SW480 (cell line): ENCODE results near the gene ATXN1.
"Not testable (repeated sequence)": the region's sequence is repeated elsewhere in the genome, so short reads cannot be mapped to it uniquely, and the experiment has no call there.

Source experiments
- DNase-seq: peaks from one replicate; pipeline ENCODE4 v3.0.0-alpha.2; 2016; ENCODE audit warnings: low spot score

Gene ATXN1

DNA sequence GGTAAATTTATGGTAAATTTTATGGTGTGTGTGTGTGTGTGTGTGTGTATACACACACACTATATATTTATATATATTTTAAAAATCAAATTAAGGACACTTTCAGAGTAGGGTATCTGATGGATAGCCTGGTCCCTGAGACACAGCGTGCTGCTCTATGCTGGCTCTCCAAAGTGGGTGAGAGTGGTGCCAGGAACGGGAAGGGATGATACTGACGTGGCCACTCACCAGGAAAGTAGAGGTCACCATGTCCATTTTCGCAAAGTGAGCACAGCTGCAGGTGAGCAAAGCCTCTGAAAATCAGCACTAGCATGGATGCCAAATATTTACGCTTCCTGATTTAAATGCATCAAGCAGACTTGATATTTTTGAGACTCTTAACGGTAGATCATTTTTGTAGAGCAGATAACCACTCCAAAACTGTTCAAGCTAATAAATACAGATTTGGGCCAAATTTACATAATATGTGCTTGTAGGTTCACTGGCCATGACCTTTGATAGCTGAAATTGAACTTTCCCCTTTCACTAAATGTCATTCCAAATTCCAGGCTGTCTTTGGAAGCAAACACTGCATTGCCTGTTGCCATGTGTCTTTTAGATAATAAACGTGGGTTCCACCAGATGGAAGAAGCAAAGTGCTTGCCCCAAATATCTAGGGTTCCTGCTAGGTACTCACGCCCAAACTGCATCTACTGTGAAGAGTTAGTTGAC is 116.6 kb downstream of the ATXN1 start:
- DNase-seq, result no peak

DNA sequence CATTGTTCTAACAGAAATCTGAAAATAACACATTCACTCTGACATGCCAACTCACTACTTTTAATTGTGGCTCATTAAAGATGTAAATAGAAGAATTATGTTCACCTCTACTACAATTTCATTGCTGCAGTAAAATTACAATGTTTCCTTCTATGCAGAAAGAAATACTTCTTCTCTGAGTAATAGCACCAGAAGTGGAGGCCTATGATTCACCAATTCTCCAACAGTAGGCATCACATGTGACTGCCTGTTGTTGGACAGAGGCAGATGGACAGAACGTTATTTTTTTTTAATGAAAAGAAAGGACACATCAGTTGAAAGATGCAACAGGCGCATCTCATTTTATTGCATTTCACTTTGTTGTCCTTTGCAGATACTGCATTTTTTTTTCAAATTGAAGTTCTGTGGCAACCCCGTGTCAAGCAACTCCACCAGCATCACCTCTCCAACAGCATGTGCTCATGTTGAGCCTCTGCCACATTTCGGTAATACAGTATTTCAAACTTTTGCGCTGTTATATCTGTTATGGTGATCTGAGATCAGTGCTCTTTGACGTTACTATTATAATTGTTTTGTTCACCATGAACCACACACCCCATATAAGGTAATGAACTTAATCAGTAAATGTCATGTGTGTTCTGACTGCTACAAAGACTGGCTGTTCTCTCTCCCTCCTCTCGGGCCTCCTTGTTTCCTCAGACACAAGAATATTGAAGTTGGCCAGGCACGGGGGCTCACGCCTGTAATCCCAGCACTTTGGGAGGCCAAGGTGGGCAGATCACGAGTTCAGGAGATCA is 121.4 kb downstream of the ATXN1 start:
- DNase-seq, result no peak

DNA sequence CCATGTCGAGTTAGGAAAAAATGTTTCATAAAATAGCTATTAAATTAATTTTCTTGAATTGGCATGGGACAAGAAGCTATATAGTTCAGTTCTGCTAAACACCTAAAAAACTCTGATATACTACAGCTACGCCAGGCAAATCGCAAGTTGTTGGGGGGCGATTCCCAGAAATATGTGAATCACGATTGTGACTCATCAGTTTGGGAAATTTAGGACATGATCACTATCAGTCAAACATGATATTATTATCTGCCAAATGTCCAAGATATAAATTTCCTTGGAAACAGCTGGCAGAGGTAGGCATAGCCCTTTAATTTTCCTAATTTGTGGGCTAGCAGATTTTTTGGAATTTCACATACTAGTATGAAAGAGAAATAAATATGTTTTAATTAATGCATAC is 123.6 kb downstream of the ATXN1 start:
- no peak for DNase-seq

DNA sequence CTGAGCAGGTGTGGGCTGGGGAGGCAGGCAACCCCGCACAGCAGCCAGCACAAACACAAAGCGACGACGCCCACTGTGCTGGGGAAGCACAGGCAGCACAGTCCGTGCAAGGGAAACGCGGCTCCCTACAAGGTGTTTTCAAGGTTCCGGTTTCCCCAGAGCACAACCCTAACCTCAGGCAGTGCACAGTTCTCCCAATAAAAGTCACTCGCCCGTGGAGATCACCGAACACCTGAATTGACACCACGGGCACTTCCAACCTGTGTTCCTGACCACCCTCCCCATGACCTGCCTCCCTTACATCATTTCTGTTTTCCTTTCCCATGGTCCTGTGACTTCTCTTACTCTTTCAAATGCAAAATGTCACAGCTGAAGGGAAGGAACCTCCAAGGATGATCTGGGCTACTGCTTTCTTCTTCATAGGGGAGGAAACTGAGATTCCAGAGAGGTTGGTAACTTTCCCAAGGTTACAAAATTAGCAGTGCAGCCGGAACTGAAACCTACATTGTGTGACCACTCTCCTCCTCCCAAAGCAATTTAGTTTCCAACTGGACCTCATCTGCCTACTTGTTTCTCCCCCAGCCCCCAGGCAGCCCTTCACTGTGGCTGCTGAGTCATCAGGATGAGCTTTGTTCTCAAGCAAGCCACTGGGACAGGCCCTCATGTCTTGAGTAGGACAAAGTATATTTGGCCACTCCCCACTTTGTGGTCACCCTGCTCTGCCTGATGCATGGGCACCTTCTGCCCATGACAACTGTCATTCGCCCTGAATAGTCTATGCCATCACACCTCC is 125.3 kb downstream of the ATXN1 start:
- peak; percentile 69 for DNase-seq

DNA sequence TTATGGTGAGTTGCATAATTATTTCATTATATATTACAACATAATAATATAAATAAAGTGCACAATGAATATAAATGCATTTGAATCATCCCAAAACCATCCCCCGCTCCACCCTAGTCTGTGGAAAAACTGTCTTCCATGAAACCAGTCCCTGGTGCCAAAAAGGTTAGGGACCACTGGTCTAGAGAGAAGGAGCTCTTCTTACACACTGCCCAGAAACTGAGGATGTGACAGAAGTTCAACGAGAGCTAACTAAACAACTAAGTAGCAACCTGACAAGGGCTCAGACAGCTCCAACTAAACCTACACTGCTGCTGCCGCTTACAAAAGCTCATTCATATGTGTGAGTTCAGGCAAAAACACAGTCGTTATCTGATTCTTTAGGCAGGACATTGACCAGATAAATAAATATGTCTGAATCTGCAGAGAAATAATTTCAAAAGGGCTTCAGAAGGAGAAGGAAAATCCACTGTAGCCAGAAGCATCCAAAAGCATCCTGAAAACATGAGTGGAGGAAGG is 125.9 kb downstream of the ATXN1 start:
- DNase-seq, result no peak

DNA sequence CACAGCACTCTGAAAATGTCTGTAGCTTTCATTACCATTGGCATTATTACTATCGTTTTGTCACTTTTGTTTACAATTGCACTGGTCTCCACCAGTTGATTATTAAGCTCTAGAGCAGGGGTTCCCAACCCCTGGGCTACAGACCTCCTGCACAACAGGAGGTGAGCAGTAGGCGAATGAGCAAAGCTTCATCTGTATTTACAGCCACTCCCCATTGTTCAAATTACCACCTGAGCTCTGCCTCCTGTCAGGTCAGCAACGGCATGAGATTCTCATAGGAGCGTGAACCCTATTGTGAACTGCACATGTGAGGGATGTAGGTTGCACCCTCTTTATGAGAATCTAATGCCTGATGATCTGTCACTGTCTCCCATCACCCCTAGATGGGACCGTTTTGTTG is 126.4 kb downstream of the ATXN1 start:
- DNase-seq, result no peak

DNA sequence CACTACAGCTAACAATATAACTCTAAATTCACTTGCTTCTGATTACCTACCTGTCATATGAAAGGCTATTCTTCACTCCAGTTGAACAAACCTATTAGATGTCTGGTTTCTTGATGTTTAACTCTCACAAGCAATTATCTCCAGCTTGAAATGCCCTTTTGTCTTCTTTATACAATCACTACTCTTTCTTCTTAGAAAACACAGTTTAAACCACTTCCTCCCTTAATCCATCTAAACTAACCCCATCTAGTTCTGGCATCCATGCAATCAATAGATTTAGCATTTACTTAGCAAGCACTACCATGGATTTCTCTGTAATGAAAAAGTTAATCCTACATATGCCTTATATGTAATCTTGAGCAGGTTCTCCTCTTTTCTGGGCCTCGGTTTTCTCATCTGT is 127.3 kb downstream of the ATXN1 start:
- no peak for DNase-seq

DNA sequence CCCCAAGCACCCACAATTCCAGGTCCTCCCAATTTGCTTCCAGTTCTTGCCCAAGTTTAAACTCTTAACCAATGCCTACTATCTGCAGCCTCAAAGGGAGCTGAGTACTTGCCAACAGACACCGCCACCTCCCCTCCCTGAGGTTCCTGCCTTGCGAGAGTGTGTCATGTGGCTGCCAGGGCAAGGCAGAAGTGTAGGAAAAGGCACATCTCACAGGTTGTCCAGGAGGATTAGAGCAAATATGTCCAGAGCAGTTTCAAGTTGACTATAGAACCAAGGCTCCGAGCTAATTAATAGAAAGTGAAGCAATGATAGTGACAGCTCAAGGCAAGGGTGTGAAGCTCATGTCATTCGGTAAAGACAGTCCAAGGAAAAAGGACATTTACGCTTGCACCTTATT is 127.8 kb downstream of the ATXN1 start:
- DNase-seq, result no peak

DNA sequence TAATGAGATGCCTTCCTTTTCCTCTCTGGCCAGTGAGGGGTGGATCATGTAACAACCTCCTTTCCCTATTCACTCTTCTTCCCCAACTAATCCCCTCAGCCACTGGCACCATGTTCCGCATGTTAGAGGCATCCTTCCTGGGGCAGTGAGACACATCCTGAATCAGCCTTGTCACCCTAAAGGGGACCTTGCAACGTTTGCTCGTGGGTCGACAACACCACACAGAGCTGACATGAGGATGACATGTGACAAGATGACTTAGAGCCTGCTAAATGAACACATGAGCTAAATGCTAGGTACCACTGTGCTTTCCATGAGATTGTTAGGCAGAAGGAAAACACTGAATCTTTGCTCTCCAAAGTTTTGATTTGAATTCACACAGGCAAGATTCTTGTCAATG is 129.2 kb downstream of the ATXN1 start:
- DNase-seq, result no peak

DNA sequence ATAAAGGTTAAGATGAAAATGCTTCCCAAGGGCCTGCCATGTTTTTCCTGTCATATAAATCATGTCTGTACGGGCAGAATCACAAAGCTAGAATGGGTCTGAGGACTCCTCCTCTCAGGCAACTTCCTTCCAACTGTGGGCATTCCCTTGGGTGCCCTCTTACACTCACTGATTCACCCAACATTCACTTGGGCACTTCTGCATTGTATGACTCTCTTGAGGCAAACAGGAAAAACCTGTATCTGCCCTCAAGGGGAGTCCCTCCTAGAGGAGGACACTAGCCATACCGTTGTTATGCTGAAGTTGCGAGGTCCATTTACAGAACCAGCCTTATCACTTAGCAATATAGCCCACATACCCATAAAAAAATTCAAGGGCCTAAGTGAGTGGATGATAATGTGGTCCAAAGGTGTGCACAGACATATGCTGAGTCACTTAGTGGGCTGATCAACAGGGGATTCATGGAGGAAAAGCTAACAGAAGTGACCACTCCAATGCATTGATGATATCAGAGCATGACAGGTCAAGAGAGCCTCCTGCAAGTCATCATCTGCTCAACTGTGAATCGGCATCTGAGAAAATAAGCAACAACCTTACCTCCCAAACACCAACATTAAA is 131.1 kb downstream of the ATXN1 start:
- DNase-seq, result no peak

DNA sequence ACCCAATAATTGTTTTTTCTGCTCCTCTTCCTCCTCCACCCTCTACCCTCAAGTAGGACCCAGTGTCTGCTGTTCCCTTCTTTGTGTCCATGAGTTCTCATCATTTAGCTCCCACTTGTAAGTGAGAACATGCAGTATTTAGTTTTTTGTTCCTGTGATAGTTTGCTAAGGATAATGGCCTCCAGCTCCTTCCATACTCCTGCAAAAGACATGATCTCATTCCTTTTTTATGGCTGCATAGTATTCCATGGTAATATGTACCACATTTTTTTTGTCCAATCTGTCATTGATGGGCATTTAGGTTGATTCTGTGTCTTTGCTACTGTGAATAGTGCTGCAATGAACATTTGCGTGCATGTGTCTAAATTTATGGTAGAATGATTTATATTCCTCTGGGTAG is 132.7 kb downstream of the ATXN1 start:
- DNase-seq, result not testable (repeated sequence)

DNA sequence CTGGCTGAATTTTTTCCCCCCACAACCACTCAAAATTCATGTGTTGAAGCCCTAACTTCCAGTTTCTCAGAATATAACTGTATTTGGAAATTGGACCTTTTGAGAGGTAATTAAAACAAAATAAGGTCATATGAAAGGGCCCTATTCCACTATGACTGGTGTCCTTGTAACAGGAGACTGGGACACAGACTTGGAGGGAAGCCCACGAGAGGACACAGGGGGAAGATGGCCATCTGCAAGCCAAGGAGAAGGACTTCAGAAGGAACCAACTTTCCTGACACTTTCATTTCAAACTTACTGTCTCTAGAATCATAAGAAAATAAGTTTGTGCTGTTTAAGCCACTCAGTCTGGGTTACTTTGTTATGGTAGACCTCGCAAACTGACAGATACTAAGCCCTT is 134.6 kb downstream of the ATXN1 start:
- no peak for DNase-seq

DNA sequence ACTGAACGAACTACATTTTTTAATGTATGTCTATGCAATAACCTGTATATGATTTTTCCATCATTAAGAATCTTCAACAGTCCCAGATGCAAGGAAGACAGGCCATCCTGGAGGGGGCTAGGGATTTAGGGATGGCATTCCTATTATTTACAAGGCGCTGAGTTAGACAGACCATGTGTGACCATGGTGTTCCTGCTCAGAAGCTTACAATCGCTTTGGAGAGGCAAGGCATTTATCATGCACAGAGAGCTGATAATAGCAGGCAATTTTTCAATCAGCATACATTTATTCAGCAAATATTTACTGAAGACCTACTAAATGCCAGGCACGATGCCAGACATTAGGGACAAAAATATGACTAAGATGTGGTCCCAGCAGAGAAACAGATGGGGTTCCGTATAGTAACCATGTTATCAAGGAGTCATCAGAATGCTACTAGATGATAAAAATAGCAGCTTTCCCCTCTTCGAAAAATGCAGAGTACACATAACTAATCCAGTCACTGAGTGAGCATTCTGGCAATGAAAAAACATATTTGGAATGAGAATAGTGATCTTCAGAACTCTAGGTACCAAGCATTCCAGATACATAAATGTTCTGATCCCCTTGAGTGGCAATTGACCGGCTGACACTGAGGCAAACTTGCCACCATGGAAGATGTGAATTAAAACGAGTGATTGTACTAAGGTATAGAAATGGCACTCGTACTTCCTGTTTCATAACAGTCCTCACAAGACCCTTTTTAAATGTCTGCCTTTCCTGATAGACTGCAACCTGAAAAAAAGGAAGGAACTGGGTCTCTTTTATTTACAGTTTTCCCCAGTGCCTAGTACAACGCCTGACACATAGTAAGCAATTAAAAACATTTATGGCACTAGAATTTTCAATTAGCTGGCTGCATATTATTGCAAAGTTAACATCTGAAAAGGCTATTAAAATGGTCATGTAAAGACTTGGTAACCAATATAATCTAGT is 135.7 kb downstream of the ATXN1 start:
- DNase-seq, result no peak

DNA sequence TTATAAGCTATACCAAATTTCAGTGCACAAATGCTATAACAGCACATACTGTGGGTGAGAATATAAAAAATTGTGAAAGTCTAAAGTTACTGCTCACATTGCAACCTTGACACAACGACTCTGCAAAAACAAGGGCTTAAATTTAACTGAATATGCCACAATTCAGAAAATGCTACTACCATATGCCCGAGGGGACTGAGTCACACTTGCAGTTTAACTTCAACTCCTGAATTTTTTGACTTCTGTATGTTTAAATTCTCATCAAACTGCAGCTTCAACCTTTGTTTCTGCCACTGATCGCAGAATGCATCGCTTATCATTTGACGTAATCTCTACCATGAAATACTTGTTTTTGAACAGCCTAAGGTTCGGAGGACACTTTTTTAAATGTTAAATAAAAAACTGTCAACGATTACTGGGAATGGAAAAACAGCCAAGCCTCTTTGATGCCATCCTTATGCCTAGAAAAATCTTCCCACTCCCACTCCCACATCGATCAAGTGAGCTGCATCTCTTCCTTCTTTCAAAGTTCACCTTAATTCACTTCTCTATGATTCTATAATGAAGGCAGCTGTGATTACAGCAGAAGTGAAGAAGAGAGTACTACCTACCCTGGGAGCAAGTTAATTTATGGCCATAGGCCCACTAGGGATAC is 136.5 kb downstream of the ATXN1 start:
- DNase-seq, result no peak

DNA sequence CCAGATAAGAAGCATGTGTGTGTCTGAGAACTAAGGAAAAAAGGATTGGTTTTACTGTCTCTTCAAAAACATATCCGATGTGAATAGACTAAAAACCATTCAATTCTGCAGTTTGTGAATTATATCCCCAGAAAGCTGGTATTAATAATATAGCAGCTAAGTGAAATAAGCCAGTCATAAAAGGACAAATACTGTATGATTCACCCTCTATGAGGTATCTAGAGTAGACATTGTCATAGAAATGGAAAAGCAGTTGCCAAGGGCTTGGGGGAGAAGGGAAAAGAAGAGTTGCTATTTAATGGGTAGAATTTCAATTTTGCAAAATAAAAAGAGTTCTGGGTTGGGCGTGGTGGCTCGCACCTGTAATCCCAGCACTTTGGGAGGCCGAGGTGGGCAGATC is 137.5 kb downstream of the ATXN1 start:
- DNase-seq, result no peak

DNA sequence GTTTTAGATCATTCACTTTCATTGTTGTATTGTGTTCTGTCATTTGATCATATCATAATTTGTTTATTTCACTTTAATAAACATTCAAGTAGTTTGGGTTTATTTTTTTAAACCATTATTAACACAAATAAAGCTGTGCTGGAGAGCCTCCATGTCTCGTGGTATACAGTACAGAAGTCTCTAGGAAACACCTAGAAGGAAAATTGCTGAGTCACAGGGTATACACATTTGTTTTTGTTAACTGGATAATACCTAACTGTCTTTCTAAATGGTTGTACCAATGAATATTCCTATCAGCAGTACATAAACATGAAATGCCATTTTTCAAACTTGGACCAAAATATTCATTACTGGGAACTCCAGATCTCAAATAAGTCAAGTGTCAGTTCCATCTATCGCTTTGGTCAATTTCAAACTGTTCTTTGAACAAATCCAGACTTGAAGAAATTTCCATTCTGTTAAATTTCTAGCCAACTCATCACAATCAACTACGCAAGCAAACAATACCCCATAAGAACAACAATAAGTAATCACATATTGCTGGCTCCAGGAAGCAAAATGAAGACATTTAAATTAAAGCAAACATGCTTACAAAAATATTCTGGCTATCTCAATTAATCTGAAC is 138.1 kb downstream of the ATXN1 start:
- DNase-seq, result no peak

DNA sequence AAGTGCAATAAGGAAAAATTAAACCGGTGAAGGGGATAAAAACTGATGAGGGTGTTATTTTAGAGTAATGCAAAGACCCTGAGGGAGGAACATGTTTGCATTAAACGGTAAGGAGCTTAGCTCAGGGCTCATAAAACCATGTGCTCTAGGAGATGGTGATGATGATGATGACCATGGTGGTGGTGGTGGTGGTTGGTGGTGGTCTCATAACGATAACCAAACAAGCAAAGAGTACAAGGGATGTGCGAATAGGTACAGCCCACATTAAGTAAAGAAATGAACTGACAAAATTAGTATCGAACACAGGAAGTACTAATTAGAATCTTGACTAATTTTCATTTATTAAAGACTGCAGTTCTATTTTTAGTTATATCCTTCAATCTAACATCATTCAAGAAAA is 139.1 kb downstream of the ATXN1 start:
- no peak for DNase-seq

DNA sequence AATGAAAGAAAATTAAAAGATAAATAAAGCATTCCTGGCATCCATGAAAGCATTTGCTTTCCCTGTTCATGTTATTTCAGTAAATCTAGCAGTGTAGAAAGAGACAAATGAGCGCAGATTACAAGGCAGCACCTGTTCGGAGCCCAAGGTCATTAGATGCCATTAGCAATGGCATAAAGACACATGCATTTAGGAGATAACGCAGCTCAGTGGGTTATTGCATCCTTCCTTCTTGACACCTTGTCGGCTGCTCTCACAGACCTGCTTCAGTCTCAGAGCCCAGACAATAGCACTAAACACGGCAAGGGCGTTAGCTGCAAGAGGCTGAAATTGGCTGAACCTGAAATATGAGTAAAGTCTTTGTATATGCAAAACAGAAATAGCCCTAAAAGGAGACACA is 140.3 kb downstream of the ATXN1 start:
- no peak for DNase-seq

DNA sequence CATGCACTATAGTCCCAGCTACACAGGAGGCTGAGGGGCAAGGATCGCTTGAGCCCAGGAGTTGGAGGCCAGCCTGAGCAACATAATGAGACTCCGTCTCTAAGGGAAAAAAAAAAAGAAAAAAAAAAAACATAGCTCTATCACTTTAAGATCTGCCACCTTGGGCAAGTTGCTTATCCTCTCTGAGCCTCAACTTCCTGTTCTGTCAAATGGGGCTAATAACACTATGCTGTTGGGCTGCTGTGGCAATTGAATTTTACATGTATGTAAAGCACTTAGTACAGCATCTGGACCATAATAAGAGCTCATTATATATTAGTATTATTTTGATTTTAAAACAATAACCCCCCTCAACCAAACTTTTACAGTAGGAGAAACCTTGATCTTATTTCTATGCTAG is 141.5 kb downstream of the ATXN1 start:
- DNase-seq, result no peak

DNA sequence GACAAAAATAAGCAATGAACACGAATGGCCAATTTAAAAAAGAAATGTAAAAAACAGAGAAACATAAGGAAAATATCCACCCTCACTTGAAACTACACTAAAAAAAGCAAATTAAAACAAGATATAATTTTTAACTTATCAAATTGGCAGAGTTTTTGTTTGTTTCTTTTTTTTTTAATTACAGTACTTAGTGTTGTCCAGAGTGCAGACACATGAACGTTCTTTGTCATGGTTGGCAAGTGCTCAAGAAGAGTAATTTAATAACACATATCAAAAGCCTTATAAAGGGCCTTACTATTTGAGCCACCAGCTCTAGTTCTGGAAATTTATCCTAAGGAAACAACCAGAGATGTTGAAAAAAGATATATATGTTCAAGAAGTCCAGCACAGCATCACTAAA is 142.3 kb downstream of the ATXN1 start:
- no peak for DNase-seq
